ENCODE data around the gene ARL4D. TPM values are rescaled to one million over a fixed set of nuclear protein-coding genes. Genes with fewer than 3 reads are reported as not detected.

The ARL4D gene
- total and polyA plus RNA-seq, 12 donors, result 2.5 to 13.5 (median 4.1) TPM

DNA sequence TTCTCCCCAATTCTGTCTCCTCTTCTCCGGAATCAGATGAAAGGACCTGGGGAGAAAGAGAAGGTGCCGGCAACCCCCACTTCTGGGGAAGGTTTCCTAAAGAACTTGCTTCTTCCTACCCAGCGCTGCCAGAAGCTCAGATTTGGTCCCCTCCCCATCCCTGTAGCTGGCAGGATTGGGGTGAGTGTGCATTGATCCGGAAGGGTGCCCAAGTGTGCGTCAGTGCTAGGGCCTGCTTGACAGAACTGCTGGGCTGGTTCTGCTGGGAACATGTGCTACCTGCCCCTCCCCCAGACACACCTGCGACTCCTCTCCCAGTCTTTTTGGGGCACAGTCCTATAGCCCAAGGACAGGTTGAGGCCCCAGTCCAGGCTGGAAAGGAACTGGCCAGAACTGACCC, 3.3 kb downstream of the ARL4D start:
- H3K36me3 ChIP-seq, result peaks cover 0 to 9% (median 0%) of the 10 kb centered on the region in 9 donors
- peaks cover 0 to 43% (median 18%) of the 10 kb centered on the region in 9 donors for H3K4me1 ChIP-seq
- TF ChIP-seq, protein P1, sequence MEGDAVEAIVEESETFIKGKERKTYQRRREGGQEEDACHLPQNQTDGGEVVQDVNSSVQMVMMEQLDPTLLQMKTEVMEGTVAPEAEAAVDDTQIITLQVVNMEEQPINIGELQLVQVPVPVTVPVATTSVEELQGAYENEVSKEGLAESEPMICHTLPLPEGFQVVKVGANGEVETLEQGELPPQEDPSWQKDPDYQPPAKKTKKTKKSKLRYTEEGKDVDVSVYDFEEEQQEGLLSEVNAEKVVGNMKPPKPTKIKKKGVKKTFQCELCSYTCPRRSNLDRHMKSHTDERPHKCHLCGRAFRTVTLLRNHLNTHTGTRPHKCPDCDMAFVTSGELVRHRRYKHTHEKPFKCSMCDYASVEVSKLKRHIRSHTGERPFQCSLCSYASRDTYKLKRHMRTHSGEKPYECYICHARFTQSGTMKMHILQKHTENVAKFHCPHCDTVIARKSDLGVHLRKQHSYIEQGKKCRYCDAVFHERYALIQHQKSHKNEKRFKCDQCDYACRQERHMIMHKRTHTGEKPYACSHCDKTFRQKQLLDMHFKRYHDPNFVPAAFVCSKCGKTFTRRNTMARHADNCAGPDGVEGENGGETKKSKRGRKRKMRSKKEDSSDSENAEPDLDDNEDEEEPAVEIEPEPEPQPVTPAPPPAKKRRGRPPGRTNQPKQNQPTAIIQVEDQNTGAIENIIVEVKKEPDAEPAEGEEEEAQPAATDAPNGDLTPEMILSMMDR (IDR thresholded peaks at IDR 0.05), result no peak
- DNase-seq (no peak), ATAC-seq (no peak)
- H3K4me3 ChIP-seq, result peak overlapping the region in 1 of 10 donors; percentile 70
- 86 to 90% methylated on average over 6 of the region's 6 CpGs for WGBS, 2 donors
- H3K27ac ChIP-seq, result no peak overlapping the region
- intact Hi-C loops (cut with DNase I), result no loop called here
- H3K27me3 ChIP-seq, result no peaks in the 10 kb centered on the region
- no peaks in the 10 kb centered on the region for H3K9me3 ChIP-seq

DNA sequence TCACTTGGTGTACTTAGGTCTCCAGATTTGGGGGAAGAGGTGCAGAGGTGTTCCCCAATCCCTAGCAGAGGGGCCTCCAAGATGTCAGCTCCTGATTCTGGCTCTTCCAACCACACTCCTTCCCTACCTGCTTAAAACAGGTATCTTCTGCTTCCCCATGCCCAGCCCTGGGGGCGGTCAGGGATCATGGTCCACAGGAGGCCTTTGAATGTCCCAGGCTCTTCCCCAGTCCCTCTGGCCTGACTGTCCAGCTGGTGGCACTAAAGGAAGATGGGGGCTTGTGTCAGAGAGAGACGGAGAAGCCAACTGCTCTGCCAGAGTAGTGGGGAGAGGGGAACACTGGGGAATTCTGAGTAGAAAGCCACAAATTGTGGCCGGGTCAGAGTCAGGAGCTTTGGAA, 3.8 kb downstream of the ARL4D start:
- no peaks in the 10 kb centered on the region for H3K27me3 ChIP-seq
- no peaks in the 10 kb centered on the region for H3K9me3 ChIP-seq
- H3K4me1 ChIP-seq, result peaks cover 0 to 43% (median 18%) of the 10 kb centered on the region in 9 donors
- 71 to 76% methylated on average over 3 of the region's 3 CpGs for WGBS, 2 donors
- H3K36me3 ChIP-seq, result peaks cover 0 to 9% (median 0%) of the 10 kb centered on the region in 9 donors
- ATAC-seq (no peak), DNase-seq (no peak)
- no peak overlapping the region for H3K4me3 ChIP-seq
- TF ChIP-seq, protein P1 (IDR thresholded peaks at IDR 0.05), result no peak
- intact Hi-C loops (cut with DNase I), result no loop called here
- no peak overlapping the region for H3K27ac ChIP-seq

DNA sequence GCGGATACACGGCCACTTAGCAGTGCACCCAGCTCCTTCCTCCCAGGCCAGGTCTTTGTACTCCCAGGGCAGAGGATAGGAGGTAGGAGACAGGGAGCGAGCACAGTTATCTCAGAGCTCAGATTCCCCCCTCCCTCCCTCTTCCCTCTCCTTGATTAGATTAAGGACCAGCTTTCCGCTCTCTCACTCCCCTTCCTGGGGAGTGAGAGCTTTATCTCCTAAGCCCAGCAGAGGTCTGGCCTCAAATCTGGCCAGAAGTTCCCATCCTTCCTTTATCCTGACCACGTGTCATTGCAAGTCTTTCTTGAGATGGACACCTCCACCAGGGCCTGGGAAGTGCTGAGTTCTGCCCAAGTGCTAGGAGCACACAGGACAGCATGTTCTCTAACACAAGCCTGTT, 5.1 kb downstream of the ARL4D start:
- TF ChIP-seq, protein P1 (IDR thresholded peaks at IDR 0.05), result no peak
- no peak overlapping the region for H3K27ac ChIP-seq
- H3K36me3 ChIP-seq, result peaks cover 0 to 9% (median 0%) of the 10 kb centered on the region in 9 donors
- no peaks in the 10 kb centered on the region for H3K27me3 ChIP-seq
- intact Hi-C loops (cut with DNase I), result no loop called here
- ATAC-seq (peak in 1 of 8 donors; percentile 5), DNase-seq (no peak)
- H3K4me3 ChIP-seq, result no peak overlapping the region
- H3K9me3 ChIP-seq, result no peaks in the 10 kb centered on the region
- H3K4me1 ChIP-seq, result peaks cover 0 to 36% (median 18%) of the 10 kb centered on the region in 9 donors
- WGBS, 2 donors, result 58 to 71% methylated on average over 5 of the region's 5 CpGs

DNA sequence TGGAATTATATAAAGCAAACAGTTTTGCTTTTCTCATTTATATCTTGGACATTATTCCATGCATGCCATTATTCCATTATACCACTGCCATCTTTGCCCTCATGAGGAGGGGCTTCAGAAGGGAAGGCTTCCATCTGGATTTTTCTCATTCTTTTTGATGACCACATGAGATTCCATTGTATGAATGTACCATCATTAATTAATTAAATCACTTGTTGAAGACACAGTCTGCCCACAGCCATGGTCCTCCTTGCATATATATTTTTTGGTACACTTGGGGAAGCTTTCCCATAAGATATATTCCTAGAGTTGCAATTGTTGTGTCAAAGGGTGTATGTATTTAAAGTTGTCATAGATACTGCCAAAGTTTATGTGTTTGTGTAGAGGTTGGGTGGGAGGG, 7.1 kb downstream of the ARL4D start:
- Histone ChIP-seq H3K27me3 (no peaks in the 10 kb centered on the region), H3K4me3 (no peak overlapping the region), H3K27ac (no peak overlapping the region), H3K4me1 (peaks cover 0 to 25% (median 10%) of the 10 kb centered on the region in 9 donors), H3K36me3 (peaks cover 0 to 5% (median 0%) of the 10 kb centered on the region in 9 donors), H3K9me3 (no peaks in the 10 kb centered on the region)
- no peak for DNase-seq
- TF ChIP-seq, protein P1 (IDR thresholded peaks at IDR 0.05), result no peak
- ATAC-seq, result no peak
- intact Hi-C loops (cut with DNase I), result no loop called here
